Measurements from ENCODE around the gene PLCB3.

DNA sequence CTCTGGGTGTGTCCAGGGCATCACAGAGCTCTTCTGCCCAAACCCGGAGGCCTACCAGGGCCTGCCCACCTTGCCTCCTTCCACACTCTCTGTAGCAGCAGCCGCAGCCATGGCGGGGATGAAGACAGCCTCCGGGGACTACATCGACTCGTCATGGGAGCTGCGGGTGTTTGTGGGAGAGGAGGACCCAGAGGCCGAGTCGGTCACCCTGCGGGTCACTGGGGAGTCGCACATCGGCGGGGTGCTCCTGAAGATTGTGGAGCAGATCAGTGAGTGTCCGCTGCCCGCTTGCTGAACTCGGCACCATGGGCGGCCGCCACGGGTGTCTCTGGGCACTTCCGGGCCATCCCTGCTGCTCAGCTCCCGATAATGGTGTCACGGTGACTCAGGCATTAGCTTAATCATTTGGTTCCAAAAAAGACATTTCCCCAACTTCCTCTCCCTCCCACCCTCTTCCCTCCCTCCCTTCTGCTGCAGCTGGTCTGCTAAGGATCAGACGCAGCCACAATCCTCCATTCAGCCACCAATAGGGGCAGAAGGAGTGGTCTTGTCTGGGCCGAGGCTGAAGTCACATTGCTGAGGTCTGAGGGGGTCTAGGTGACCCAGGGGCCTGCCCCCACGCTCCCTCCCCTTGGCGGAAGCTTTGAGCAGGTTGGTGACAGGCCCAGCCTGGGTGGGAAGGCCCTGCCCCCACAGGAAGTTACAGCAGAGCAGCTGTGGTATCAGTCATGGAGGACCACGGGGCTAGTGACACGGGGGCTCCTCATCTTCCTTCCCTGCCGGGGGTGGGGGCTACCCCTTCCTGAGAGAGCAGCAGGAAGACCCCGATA, 43.9 kb upstream of the PLCB3 start:
- TF ChIP-seq ZBTB7A (CRISPR knock-in tag; IDR thresholded peaks at IDR 0.05) (no peak), PREB (CRISPR knock-in tag; IDR thresholded peaks at IDR 0.05) (no peak), KDM4B (CRISPR knock-in tag; IDR thresholded peaks at IDR 0.05) (no peak), EZH2 (conservative IDR thresholded peaks at IDR 0.05; ENCODE audit: low read depth, low read length) (no peak), HDAC2 (CRISPR knock-in tag; IDR thresholded peaks at IDR 0.05) (no peak), ZNF44 (CRISPR knock-in tag; IDR thresholded peaks at IDR 0.05) (no peak), MAFK (conservative IDR thresholded peaks at IDR 0.05 in 1 of 2, IDR thresholded peaks at IDR 0.05 in 1 of 2; ENCODE audit: low read length in 2 of 2) (no peak), HOXA7 (CRISPR knock-in tag; IDR thresholded peaks at IDR 0.05) (no peak), ATF3 (CRISPR knock-in tag; IDR thresholded peaks at IDR 0.05) (no peak), MXI1 (IDR thresholded peaks at IDR 0.05; ENCODE audit: borderline replicate concordance, low read depth, low read length) (no peak)
- TF ChIP-seq, protein P1, sequence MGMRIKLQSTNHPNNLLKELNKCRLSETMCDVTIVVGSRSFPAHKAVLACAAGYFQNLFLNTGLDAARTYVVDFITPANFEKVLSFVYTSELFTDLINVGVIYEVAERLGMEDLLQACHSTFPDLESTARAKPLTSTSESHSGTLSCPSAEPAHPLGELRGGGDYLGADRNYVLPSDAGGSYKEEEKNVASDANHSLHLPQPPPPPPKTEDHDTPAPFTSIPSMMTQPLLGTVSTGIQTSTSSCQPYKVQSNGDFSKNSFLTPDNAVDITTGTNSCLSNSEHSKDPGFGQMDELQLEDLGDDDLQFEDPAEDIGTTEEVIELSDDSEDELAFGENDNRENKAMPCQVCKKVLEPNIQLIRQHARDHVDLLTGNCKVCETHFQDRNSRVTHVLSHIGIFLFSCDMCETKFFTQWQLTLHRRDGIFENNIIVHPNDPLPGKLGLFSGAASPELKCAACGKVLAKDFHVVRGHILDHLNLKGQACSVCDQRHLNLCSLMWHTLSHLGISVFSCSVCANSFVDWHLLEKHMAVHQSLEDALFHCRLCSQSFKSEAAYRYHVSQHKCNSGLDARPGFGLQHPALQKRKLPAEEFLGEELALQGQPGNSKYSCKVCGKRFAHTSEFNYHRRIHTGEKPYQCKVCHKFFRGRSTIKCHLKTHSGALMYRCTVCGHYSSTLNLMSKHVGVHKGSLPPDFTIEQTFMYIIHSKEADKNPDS (CRISPR knock-in tag; IDR thresholded peaks at IDR 0.05) = no peak
- TF ChIP-seq, protein P2, sequence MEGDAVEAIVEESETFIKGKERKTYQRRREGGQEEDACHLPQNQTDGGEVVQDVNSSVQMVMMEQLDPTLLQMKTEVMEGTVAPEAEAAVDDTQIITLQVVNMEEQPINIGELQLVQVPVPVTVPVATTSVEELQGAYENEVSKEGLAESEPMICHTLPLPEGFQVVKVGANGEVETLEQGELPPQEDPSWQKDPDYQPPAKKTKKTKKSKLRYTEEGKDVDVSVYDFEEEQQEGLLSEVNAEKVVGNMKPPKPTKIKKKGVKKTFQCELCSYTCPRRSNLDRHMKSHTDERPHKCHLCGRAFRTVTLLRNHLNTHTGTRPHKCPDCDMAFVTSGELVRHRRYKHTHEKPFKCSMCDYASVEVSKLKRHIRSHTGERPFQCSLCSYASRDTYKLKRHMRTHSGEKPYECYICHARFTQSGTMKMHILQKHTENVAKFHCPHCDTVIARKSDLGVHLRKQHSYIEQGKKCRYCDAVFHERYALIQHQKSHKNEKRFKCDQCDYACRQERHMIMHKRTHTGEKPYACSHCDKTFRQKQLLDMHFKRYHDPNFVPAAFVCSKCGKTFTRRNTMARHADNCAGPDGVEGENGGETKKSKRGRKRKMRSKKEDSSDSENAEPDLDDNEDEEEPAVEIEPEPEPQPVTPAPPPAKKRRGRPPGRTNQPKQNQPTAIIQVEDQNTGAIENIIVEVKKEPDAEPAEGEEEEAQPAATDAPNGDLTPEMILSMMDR (CRISPR knock-in tag; IDR thresholded peaks at IDR 0.05) = no peak
- TF ChIP-seq, protein P3, sequence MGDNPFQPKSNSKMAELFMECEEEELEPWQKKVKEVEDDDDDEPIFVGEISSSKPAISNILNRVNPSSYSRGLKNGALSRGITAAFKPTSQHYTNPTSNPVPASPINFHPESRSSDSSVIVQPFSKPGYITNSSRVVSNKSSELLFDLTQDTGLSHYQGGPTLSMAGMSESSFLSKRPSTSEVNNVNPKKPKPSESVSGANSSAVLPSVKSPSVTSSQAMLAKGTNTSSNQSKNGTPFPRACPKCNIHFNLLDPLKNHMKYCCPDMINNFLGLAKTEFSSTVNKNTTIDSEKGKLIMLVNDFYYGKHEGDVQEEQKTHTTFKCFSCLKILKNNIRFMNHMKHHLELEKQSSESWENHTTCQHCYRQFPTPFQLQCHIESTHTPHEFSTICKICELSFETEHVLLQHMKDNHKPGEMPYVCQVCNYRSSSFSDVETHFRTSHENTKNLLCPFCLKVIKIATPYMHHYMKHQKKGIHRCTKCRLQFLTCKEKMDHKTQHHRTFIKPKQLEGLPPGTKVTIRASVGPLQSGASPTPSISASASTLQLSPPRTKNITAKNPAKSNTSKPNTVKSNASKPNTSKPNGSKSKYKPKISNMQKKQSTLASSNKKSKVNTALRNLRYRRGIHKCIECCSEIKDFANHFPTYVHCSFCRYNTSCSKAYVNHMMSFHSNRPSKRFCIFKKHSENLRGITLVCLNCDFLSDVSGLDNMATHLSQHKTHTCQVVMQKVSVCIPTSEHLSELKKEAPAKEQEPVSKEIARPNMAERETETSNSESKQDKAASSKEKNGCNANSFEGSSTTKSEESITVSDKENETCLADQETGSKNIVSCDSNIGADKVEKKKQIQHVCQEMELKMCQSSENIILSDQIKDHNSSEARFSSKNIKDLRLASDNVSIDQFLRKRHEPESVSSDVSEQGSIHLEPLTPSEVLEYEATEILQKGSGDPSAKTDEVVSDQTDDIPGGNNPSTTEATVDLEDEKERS (CRISPR knock-in tag; IDR thresholded peaks at IDR 0.05) = no peak
